ENCODE data around the gene RETN. TPM values are rescaled to one million over a fixed set of nuclear protein-coding genes. Genes with fewer than 3 reads are reported as not detected.

The RETN gene
- total RNA-seq, 2 donors from 2014 or later, result not detected

DNA sequence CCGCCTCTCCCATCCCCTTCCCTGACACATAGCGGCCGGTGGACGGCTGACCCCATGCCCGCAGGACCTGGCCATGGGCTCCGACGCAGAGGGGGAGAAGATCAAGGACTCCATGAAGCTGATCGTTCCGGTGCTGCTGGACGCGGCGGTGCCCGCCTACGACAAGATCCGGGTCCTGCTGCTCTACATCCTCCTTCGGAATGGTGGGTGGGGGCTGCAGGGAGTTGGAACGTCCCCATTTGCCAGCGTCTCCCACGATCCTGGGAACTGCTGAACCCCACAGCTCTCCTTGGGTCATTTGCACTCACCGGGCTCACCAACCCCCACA, 24.3 kb upstream of the RETN start:
- Histone ChIP-seq H3K4me3 (no peak overlapping the region), H3K9me3 (no peaks in the 10 kb centered on the region), H3K36me3 (no peaks in the 10 kb centered on the region), H3K4me1 (ENCODE audit: control insufficient read depth in 1 of 2, low read depth in 2 of 2) (no peaks in the 10 kb centered on the region), H3K27ac (no peak overlapping the region), H3K27me3 (replicated peaks; ENCODE audit: insufficient read depth) (no peaks in the 10 kb centered on the region)
- ATAC-seq (ENCODE audit: insufficient number of reproducible peaks, low FRiP score, low read depth) (no peak), DNase-seq (ENCODE audit: low spot score) (no peak)
- TF ChIP-seq, protein P1, sequence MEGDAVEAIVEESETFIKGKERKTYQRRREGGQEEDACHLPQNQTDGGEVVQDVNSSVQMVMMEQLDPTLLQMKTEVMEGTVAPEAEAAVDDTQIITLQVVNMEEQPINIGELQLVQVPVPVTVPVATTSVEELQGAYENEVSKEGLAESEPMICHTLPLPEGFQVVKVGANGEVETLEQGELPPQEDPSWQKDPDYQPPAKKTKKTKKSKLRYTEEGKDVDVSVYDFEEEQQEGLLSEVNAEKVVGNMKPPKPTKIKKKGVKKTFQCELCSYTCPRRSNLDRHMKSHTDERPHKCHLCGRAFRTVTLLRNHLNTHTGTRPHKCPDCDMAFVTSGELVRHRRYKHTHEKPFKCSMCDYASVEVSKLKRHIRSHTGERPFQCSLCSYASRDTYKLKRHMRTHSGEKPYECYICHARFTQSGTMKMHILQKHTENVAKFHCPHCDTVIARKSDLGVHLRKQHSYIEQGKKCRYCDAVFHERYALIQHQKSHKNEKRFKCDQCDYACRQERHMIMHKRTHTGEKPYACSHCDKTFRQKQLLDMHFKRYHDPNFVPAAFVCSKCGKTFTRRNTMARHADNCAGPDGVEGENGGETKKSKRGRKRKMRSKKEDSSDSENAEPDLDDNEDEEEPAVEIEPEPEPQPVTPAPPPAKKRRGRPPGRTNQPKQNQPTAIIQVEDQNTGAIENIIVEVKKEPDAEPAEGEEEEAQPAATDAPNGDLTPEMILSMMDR (IDR thresholded peaks at IDR 0.05), result no peak

DNA sequence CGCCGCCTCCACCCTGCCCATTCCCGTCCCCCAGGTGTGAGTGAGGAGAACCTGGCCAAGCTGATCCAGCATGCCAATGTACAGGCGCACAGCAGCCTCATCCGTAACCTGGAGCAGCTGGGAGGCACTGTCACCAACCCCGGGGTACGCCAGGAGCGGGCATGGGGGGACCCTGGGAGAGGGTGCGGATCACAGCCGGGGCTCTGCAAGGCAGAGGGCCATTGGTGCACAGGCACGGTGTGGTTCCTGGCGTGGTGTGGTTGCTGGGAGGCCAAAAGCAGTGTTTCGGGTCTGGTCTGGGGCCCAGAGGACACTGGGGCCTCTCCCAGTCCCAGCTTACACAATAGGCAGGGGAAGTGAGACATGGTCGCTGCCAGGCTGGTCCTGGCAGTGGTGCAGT, 23.7 kb upstream of the RETN start:
- ATAC-seq (ENCODE audit: insufficient number of reproducible peaks, low FRiP score, low read depth), result no peak

DNA sequence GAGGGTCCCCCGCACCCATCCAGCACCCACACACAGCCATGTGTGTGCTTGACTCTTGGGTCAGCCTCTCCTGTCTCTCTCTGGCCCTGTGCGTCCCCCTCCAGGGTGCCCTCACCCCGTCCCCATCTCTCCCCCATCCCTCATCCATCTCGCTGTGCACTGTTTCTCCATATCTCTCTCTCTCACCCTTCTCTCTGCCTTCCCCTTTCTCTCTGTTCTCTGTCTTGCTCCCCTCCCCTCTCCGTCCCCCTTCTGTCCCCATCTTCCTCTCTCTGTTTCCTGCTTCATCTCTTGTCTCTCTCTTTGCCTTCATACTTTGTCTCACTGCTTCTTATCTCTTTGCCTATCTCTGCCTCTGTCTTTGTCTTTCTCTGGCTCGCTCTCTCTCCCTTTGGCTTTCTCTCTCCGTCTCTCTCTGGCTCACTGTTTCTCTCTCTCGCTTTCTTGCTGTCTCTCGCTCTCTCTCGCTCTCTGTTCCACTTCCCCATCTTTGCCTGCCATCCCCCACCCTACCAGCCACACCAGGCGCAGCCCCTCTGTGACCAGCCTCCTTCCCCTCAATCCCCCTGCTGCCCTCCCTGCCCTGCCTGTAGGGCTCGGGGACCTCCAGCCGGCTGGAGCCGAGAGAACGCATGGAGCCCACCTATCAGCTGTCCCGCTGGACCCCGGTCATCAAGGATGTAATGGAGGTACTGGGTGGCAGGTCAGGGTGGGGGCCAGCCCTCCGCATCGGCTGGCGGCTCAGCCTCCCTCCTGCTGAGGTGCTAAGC, 23.0 kb upstream of the RETN start:
- H3K36me3 ChIP-seq, result no peaks in the 10 kb centered on the region
- no peaks in the 10 kb centered on the region for H3K9me3 ChIP-seq
- no peak overlapping the region for H3K27ac ChIP-seq
- no peaks in the 10 kb centered on the region for H3K4me1 ChIP-seq (ENCODE audit: control insufficient read depth in 1 of 2, low read depth in 2 of 2)
- no peaks in the 10 kb centered on the region for H3K27me3 ChIP-seq (replicated peaks; ENCODE audit: insufficient read depth)
- no peak for DNase-seq (ENCODE audit: low spot score)
- ATAC-seq (ENCODE audit: insufficient number of reproducible peaks, low FRiP score, low read depth), result no peak
- TF ChIP-seq, protein P1 (IDR thresholded peaks at IDR 0.05), result no peak
- no peak overlapping the region for H3K4me3 ChIP-seq

More for the DNA sequence above, 23.7 kb upstream of the RETN start:
- no peak overlapping the region for H3K27ac ChIP-seq
- H3K4me3 ChIP-seq, result no peak overlapping the region
- H3K36me3 ChIP-seq, result no peaks in the 10 kb centered on the region
- no peaks in the 10 kb centered on the region for H3K9me3 ChIP-seq
- DNase-seq (ENCODE audit: low spot score), result no peak
- H3K27me3 ChIP-seq (replicated peaks; ENCODE audit: insufficient read depth), result no peaks in the 10 kb centered on the region
- no peaks in the 10 kb centered on the region for H3K4me1 ChIP-seq (ENCODE audit: control insufficient read depth in 1 of 2, low read depth in 2 of 2)
- TF ChIP-seq, protein P1 (IDR thresholded peaks at IDR 0.05), result no peak

DNA sequence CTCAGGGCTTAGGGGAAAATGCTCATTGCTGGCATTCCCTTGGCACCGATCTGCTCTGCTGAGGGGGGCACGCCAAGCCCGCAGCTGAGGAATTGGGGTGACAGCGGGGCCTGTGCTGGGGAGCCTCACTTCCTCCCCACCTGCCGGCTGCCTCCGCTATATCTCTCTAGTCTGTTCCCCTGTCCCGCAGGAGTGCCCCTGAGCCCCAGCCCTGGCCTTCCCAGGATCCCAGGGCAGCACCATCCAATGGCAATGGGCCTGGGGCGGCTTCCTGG, 22.5 kb upstream of the RETN start:
- no peaks in the 10 kb centered on the region for H3K27me3 ChIP-seq (replicated peaks; ENCODE audit: insufficient read depth)
- TF ChIP-seq, protein P1 (IDR thresholded peaks at IDR 0.05), result no peak
- no peaks in the 10 kb centered on the region for H3K9me3 ChIP-seq
- no peak for DNase-seq (ENCODE audit: low spot score)
- H3K36me3 ChIP-seq, result no peaks in the 10 kb centered on the region
- H3K27ac ChIP-seq, result no peak overlapping the region
- no peak overlapping the region for H3K4me3 ChIP-seq
- no peaks in the 10 kb centered on the region for H3K4me1 ChIP-seq (ENCODE audit: control insufficient read depth in 1 of 2, low read depth in 2 of 2)
- no peak for ATAC-seq (ENCODE audit: insufficient number of reproducible peaks, low FRiP score, low read depth)

DNA sequence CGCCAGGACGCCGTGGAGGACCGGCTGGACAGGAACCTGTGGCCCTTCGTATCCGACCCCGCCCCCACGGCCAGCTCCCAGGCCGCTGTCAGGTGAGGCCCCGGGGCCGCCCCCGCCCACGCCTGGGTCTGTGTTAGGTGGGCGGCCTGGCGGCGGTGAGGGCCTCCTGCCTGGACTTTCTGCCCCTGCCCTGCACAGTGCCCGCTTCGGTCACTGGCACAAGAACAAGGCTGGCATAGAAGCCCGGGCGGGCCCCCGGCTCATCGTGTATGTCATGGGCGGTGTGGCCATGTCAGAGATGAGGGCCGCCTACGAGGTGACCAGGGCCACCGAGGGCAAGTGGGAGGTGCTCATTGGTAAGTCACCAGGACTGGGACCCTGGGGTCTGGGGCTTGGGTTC, 21.7 kb upstream of the RETN start:
- no peak overlapping the region for H3K27ac ChIP-seq
- no peak for DNase-seq (ENCODE audit: low spot score)
- H3K9me3 ChIP-seq, result no peaks in the 10 kb centered on the region
- no peak for ATAC-seq (ENCODE audit: insufficient number of reproducible peaks, low FRiP score, low read depth)
- TF ChIP-seq, protein P1 (IDR thresholded peaks at IDR 0.05), result no peak
- no peak overlapping the region for H3K4me3 ChIP-seq
- no peaks in the 10 kb centered on the region for H3K36me3 ChIP-seq
- no peaks in the 10 kb centered on the region for H3K27me3 ChIP-seq (replicated peaks; ENCODE audit: insufficient read depth)
- peaks cover 0 to 1% of the 10 kb centered on the region in 2 donors for H3K4me1 ChIP-seq (ENCODE audit: control insufficient read depth in 1 of 2, low read depth in 2 of 2)
